ENCODE results near the gene ADAMTS15.

Gene ADAMTS15

GRCh38 chr11:130485983-130486382 is 37.5 kb downstream of the ADAMTS15 start:
- no peak for DNase-seq

- no peak for DNase-seq
Measured at GRCh38 chr11:130486391-130486836, 38.0 kb downstream of the ADAMTS15 start.

DNA sequence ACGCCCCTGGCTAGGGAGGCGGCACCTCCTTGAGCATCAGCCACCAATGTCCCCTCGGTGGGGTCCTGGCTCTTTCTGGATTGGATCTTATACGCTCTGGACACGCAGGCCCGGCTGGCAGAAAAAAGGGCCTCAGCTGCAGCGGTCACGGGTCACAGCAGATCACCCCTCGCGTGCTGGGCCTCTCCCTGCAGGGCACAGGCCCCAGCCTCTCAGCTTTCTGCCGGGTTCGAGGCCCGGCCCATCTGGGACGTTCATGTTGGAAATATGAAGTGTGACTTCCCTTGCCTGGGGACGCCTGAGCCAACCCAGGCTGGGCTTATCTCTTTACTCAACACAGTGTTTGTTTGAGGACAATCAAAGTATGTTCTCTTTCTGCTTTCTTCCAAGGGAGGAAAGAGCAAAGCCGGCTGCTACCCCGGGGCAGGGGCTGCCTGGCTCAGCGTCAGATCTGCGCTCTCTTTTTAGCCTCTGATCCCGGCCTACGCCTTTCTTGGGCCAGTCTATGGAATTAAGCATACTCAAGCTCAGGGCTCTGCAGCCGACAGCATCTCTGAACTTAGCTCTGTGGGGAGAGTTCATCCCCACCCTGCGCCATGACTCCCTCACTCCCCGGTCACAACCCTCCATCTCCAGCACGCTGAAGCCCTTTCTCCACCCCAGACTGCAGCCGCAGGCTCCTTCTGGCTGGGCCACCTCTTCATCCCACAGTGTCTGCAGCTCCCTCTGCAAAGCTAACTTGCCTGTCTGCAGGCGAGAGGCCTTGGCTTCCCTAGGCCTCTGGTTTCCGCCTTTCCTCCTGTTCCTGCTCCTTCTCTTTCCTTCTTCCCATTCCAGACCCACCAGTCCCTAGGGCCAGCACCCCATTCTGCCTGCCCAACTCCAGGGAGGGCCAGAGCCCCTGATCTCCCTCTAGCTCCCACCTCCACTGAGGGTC is 38.8 kb downstream of the ADAMTS15 start:
- DNase-seq = no peak

- DNase-seq = no peak
Measured at GRCh38 chr11:130487924-130488815, 39.7 kb downstream of the ADAMTS15 start.

GRCh38 chr11:130488848-130489584 is 40.6 kb downstream of the ADAMTS15 start:
- DNase-seq = no peak

DNA sequence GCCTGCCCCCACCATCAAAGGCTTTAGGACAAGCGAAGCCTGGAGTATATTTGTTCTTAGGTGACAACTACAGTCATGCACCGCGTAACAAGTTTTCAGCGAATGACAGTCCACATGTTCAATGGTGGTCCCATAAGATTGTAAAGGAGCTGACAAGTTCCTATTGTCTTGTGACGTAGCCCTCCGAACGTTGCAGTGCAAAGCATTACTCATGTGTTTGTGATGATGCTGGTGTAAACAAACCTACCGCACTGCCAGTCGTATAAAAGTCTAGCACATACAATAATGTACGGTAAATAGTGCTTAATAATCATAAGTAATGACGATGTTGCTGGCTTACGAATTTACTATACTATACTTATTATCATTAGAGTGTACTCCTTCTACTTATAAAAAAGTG is 41.3 kb downstream of the ADAMTS15 start:
- DNase-seq = no peak

GRCh38 chr11:130490682-130491449 is 42.4 kb downstream of the ADAMTS15 start:
- DNase-seq = no peak

DNA sequence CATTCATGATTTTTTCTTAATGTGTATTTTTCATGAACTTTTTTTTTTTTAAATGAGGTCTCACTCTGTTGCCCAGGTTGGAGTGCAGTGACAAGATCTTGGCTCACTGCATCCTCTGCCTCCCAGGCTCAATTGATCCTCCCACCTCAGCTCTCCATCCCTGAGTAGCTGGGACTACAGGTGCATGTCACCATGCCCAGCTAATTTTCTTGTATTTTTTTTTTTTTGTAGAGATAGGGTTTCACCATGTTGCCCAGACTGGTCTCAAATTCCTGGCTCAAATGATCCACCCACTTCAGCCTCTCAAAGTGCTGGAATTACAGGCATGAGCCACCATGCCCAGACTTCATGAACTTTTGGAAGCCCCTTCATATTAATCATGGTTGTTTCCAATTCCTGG is 49.7 kb downstream of the ADAMTS15 start:
- no peak for DNase-seq

GRCh38 chr11:130499828-130500227 is 51.4 kb downstream of the ADAMTS15 start:
- no peak for DNase-seq

GRCh38 chr11:130504317-130504716 is 55.9 kb downstream of the ADAMTS15 start:
- no peak for DNase-seq

DNA sequence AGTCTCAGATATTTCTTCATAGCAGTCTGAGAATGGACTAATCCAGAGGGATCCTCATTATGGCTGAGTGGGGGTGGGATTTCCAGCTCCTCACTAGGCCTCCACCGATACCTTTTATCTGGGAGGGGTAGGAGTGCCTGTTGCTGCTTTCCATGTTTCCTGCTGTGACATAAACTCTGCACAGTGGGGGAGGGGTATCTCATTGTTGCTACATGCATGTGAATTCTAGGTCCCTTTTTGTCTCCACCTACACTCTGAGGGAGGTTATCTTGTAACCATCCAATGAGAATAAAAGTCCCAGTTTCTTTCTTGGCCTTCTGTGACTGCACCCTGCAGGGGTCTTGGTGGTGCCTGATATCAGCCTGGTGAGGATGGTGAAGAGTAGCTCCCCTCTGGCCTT is 60.5 kb downstream of the ADAMTS15 start:
- DNase-seq = no peak

- no peak for DNase-seq
Measured at GRCh38 chr11:130509942-130510341, 61.5 kb downstream of the ADAMTS15 start.

GRCh38 chr11:130510407-130511006 is 62.1 kb downstream of the ADAMTS15 start:
- no peak for DNase-seq

DNA sequence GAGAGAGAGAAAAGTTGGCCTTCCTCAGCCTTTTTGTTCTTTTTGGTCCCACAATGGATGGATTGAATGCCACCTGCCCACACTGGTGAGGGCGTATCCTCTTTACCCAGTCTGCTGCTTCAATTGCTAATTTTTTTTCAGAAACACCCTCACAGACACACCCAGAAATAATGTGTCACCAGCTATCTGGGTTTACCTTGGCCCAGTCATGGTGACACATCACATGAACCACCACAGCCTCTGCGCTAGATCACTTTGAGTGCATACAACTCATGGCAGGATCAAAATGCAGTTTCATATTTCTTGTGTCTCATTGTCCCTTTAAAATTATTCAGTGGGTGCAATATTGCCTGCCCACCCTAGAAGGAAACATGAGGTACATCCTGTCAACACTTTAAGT is 63.3 kb downstream of the ADAMTS15 start:
- no peak for DNase-seq

DNA sequence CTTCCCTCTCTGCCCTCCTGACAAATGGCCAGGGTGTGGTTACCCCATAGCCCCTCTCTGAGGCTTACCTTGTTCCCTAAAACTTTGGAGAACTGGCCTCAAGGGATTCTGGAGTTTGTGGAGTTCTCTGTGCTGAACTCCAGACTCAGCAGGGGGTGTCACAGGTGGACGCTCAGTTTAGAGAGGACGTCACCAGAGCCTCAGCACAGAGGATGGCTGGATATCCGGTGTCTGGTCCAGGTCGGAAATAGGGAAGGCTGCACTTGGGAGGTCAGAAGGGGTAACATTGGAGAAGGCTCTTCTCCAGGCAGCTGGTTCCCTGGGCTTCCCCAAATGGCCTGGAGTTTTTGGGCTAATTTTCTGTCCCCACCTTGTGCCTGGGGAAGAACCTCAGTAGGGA is 64.2 kb downstream of the ADAMTS15 start:
- DNase-seq = no peak

DNA sequence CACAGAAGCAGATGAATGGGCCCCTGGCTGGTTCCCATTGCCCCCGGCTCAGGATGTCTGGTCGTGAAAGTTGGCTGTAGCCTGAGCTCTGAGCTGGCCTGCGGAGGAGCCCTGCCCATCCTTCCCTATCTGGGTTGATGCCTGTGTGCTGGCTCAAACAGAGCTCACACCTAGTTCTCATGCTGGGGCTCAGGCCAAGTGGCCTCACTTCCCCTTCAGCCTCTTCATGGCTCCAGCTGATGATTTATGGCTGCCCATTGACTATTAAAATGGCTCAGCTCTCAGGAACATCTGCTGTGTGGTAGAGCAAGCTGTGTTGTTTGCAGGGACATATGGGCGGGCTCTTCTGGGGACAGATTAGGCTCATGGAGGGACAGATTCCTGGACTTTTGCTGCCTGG is 64.7 kb downstream of the ADAMTS15 start:
- no peak for DNase-seq

DNA sequence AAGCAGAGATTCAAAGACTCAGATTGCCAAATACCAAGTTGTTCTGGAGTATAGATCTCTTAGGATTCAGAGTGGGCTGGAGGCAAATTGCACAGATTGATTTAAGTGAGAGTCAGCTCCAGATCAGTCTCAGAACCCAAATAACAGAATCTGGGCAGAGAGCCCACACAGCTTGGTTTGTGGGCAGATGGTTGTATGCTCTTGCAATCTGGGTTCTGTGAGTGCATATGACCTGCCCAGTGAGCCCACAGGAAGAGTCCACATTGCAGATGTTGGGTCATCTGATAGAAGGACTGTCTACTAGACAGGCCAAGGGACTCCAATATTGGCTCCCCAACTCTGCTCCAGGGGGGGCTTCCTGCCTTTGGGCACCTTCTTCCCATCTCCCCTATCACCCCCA is 65.9 kb downstream of the ADAMTS15 start:
- DNase-seq = no peak

DNA sequence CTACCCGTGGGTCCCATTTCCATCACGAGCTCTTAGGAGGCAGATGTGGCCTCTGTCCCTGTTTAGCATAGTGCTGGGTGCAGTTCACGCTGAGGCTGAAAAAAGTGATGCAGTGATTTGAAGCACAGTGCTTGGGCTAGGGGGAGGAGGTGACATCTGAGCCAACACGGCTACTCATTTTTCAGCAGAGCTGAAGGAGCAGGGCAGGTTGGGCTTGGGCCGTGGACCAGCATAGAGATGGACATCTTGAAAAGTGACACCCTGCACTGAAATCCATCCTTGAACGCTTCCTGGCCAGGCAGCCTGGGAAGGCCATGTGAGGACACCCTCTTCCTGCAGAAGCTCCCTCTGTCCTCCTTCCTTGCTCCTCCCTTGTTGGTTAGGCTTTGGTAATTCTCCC is 66.4 kb downstream of the ADAMTS15 start:
- DNase-seq = no peak

DNA sequence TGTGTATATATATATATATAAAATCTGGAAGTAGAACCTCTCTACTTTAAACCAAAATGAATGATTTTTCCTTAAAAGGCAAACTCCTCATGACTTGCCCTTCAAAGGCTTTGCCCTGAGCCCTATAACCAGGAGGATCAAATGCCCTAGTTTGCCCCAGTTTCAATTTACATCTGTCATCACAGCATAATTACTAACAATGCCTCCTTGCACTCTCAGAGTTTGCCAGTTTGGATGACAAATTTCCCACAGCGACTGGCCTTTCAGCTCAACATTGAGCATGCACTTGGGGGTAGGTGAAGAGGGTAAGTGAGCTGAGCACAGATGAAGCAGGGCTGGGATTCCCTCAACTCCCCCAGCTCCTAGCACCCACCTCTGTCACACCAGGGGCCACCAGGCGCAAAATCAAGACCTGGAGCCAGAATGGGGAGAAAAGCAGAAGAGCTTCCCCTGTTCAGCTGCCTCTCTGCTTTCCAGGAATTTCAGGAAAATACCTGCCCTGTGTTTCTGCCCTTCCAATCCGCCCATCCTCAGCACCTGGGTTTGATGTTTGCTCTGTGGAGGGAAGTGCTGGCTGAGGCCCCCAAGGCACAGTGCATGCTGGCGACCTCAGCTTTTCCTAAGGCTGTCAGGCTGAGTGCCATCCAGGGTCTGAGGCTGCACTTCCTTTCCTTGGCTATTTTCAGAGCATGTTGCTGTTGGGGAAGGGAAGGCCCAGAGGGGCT is 67.5 kb downstream of the ADAMTS15 start:
- DNase-seq = no peak

- DNase-seq = no peak
Measured at GRCh38 chr11:130516554-130517505, 68.4 kb downstream of the ADAMTS15 start.

Measured in NCI-H2227 treated with DMSO at 0.1 percent for 48 hours (cell line).